WI38 (cell line): Measurements from ENCODE around the gene MGMT.

Source experiments
- H3K4me3 ChIP-seq: 2 replicates; pipeline ENCODE4 v1.5.1; 2011; ENCODE audit warnings: low read depth, mild to moderate bottlenecking, control low read depth, low read length
- TF ChIP-seq, protein P1 (sequence below): IDR thresholded peaks from 2 replicates; pipeline ENCODE4 v1.5.1; 2012; ENCODE audit warnings: low read depth, mild to moderate bottlenecking, control low read depth, low read length

Gene MGMT

DNA sequence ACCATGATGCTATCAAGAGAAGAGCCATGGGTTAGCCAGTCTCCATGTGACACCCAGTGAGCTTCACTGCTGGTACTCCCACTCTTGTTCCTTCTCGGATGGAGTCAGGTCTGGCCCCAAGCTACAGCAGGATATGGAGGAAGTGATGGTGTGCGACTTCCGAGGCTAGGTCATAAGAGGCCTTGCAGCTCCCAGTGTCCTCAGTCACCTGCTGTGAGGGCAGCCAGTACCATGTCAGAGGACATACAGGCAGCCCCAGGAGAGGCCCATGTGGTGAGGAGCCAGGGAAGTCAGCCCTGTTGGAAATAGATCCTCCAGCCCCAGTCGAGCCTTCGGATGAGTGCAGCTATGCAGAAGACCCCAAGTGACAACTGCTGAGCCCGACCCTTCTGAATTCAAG lies 260.0 kb downstream of the MGMT start:
- TF ChIP-seq, protein P1, sequence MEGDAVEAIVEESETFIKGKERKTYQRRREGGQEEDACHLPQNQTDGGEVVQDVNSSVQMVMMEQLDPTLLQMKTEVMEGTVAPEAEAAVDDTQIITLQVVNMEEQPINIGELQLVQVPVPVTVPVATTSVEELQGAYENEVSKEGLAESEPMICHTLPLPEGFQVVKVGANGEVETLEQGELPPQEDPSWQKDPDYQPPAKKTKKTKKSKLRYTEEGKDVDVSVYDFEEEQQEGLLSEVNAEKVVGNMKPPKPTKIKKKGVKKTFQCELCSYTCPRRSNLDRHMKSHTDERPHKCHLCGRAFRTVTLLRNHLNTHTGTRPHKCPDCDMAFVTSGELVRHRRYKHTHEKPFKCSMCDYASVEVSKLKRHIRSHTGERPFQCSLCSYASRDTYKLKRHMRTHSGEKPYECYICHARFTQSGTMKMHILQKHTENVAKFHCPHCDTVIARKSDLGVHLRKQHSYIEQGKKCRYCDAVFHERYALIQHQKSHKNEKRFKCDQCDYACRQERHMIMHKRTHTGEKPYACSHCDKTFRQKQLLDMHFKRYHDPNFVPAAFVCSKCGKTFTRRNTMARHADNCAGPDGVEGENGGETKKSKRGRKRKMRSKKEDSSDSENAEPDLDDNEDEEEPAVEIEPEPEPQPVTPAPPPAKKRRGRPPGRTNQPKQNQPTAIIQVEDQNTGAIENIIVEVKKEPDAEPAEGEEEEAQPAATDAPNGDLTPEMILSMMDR, result no peak
- no peak overlapping the region for H3K4me3 ChIP-seq

- H3K4me3 ChIP-seq, result no peak overlapping the region
- TF ChIP-seq, protein P1, result no peak
Measured at GRCh38 chr10:129727495-129727894, 260.5 kb downstream of the MGMT start.

DNA sequence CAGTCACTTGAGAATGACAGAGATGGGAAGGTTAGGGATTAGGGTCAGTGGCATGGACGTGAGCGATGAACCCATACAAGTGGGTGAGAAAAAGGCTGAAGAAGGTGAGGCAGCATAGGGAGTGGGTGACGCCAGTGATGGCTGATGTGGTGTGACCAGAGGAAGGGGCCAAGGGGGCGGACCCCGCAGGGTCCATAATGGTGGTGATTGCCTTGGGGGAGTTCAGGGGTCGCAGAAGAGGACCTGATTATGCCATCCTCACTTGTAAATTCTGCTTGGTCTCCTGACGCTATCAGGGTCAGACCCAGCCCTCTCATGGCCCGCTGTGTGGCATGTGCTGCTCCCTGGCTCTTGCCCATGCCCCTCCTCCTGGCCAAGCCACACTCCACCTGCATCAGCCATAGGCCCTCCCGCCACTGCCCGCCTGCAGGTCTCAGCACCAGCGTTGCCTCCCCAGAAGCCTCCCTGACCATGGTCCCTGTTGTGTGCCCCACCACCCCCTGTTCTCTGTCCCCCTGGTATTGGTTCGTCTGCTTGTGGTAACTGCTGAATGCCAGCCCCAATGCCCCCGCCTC lies 261.3 kb downstream of the MGMT start:
- TF ChIP-seq, protein P1, result no peak
- no peak overlapping the region for H3K4me3 ChIP-seq

DNA sequence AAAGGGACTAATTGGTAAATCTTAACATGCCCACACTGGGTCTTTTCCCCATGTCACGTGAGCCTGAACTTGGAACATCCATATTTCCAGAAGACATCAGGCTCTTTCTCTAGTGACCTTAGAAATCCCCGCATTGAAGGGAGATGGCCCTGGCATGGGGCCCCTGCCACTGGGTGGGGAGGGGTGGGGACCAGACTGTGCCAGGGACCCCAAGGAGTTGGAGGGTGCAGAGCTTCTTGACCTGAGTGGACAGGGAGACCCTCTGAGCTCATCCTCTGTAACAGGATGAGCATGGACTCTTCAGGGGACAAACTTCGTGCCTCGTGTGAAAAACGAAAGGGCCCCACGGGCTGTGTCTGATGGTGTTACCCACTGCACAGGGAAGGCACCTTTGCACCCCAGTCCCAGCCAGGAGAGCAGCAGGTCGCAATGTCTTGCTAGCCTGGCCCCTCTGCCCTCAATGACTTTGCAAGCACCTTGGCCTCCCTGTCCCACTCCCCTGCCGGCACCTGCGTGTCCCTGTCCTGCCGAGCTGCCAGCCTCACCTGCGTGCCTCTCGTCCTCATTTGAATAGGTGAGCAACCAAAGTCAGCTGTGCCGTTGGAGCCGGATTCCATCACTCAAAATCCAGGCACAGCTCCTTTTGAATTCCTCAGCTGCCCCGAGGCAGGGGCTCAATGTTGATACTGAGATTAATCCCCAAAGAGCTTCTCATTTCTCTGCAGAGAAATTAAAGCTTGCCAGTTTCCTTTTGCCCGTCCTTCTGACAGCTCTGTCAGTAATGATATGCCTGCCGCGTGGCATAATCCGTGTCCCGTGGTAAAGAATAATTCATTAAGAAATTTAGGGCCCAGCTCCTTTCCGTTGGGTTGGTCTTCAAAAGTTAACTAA lies 262.1 kb downstream of the MGMT start:
- H3K4me3 ChIP-seq, result no peak overlapping the region
- TF ChIP-seq, protein P1, result no peak

DNA sequence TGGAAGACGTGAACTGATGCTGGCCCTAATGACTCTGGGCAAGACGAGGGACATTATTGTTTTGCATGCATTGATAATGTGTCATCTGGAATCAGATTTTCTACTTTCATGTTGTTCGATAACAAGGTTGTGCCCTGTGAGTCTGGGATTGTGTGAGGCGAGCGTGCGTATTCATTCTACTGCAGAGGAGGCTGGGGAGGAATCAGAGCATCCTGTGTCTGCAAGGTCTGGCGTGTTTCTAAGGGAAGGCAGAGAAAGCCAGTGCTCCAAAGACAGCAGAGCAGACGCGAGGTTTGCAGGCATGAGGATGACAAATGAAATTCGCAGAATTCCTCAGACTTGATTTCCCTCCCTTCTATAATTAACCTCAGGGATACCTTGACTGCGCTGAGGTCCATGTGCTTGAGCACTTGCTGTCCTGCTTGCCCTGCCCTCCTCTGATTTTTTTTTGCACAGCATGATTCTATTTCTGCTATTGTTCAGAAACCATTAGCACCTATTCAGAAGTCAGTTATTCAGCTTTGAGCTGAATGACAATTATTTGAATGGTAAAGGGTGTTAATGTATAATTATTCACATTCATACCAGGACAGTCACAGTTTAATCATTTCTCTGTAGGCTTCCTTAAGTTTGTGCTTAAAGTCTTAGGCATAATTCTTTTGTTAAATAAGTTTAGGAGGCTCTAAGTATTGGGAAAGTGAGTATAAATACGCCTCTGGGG lies 263.4 kb downstream of the MGMT start:
- H3K4me3 ChIP-seq, result no peak overlapping the region
- TF ChIP-seq, protein P1, result no peak

DNA sequence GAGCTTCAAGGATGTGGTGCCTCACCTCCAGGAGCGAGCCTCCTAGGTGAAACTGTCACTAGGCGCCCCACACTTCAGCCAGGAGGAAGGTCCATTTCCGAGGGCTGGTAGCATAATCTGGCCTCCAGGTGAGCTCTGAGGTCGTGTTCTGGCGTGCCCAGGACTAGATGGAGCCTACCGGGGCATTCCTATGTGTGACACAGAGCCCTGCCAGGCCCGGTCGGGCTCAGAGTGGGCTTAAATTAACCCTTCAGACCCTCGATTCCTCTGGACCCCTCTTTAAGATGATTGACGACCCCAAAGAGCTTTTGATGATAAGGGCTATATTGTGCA lies 263.9 kb downstream of the MGMT start:
- no peak overlapping the region for H3K4me3 ChIP-seq

More for the DNA sequence above, 263.9 kb downstream of the MGMT start:
- TF ChIP-seq, protein P1, result no peak
